ENCODE data around the gene GADD45GIP1.
"Not testable (repeated sequence)": the region's sequence is repeated elsewhere in the genome, so short reads cannot be mapped to it uniquely, and the experiment has no call there.

GADD45GIP1 gene

DNA sequence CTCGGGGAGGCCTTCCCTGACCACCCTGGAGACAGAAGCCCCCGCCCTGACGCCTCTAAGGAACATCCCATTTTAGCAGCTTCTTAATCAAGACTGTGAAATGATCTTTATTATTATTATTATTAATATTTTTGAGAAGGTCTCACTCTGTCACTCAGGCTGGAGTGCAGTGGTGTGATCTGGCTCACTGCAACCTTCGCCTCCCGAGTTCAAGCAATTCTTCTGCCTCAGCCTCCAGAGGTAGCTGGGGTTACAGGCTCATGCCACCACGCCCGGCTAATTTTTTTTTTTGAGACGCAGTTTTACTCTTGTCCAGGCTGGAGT lies 8.8 kb upstream of the GADD45GIP1 start:
- H3K4me1 ChIP-seq, result peaks cover 3% of the 10 kb centered on the region
- no peaks in the 10 kb centered on the region for H3K36me3 ChIP-seq (replicated peaks)
- H3K9me3 ChIP-seq, result no peaks in the 10 kb centered on the region
- in situ Hi-C loops (cut with MboI; ENCODE audit: low sequenced_read_pairs), result no loop called here
- no peaks in the 10 kb centered on the region for H3K27me3 ChIP-seq (ENCODE audit: low read depth)
- no peak for DNase-seq (ENCODE audit: low spot score in 2 of 2)
- peak overlapping the region; percentile 29; the same call in 1 of the 2 replicates for H3K4me3 ChIP-seq

DNA sequence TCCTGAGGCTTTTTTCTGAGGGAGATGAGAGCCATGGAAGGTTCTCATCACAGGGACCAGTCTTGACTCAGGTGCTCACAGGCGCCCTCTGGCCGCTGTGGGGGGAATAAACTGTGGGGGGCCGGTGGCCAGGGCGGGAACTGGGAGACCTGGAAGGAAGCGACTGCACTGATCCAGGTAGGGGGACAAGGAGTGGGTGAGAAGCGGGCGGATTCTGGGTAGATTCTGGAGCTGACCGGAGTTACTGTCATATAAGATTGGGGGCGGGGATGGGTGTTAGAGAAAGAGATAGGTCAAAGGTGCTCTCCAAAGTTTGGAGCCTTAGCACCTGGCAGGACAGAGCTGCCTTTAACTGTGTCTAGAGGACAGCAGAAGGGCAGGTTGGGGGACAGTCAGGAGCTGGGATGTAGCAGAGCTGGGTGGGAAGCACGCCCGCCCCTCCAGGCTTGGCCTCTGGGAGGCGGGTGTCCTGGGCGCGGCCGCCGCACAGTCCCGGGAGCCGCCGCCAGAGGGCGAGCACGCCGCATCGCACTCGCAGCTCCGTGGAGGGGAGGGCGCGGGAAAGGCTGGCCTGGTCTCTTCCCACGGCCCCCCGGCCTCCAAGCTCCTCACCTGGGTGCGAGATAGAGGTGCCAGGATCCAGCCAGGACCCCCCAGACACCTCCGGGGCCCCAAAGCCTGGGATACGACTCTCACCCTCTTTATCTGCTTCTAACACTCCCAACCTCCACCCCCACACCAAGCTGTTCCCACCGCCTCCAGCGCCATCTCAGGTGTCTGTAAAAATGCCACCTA lies 8.2 kb upstream of the GADD45GIP1 start:
- Histone ChIP-seq H3K27me3 (ENCODE audit: low read depth) (no peaks in the 10 kb centered on the region), H3K4me3 (peak overlapping the region; percentile 29), H3K9me3 (no peaks in the 10 kb centered on the region), H3K36me3 (replicated peaks) (no peaks in the 10 kb centered on the region), H3K4me1 (peaks cover 3% of the 10 kb centered on the region)
- in situ Hi-C loops (cut with MboI; ENCODE audit: low sequenced_read_pairs), result no loop called here
- peak; percentile 69 to 90 for DNase-seq (ENCODE audit: low spot score in 2 of 2)

DNA sequence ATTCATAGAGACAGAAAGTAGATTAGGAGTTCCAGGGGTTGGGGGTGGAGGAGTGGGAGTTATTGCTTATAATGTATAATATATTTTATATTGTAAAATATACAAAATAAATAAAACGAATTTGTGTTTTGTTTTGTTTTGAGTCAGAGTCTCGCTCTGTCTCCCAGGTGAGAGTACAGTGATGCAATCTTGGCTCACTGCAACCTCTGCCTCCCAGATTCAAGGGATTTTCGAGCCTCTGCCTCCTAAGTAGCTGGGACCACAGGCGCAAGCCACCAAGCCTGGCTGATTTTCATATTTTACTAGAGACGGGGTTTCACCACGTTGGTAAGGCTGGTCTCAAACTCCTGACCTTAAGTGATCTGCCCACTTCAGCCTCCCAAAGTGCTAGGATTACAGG lies 2.5 kb upstream of the GADD45GIP1 start:
- peaks cover 10% of the 10 kb centered on the region for H3K36me3 ChIP-seq (replicated peaks)
- 0 out of 2 replicates have a peak, but pooled peaks cover 4% of the 10 kb centered on the region for H3K4me1 ChIP-seq
- H3K9me3 ChIP-seq, result no peaks in the 10 kb centered on the region
- in situ Hi-C loops (cut with MboI; ENCODE audit: low sequenced_read_pairs), result no loop called here
- no peaks in the 10 kb centered on the region for H3K27me3 ChIP-seq (ENCODE audit: low read depth)
- DNase-seq (ENCODE audit: low spot score in 2 of 2), result no peak
- no peak overlapping the region for H3K4me3 ChIP-seq

DNA sequence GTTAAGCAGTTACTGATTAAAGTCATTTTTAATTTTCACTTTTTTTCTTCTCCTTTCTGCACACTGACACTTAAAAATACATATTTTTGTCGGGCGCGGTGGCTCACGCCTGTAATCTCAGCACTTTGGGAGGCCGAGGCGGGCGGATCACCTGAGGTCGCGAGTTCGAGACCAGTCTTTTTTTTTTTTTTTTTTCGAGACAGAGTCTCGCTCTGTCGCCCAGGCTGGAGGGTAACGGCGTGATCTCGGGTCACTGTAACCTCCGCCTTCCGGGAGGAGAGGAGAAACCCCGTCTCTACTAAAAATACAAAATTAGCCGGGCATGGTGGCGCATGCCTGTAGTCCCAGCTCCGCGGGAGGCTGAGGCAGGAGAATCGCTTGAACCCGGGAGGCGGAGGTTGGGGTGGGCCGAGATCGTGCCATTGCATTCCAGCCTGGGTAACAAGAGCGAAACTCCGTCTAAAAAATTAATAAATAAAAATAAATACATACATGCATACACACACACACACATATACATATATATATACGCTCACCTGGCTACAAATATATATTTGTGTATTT lies 448 bp upstream of the GADD45GIP1 start:
- H3K27me3 ChIP-seq (ENCODE audit: low read depth); in situ Hi-C loops (cut with MboI; ENCODE audit: low sequenced_read_pairs); DNase-seq (ENCODE audit: low spot score in 2 of 2); H3K9me3 ChIP-seq; H3K4me1 ChIP-seq: not testable (repeated sequence)
- Histone ChIP-seq H3K4me3 (peak overlapping the region; percentile 84), H3K36me3 (replicated peaks) (peaks cover 30% of the 10 kb centered on the region)

DNA sequence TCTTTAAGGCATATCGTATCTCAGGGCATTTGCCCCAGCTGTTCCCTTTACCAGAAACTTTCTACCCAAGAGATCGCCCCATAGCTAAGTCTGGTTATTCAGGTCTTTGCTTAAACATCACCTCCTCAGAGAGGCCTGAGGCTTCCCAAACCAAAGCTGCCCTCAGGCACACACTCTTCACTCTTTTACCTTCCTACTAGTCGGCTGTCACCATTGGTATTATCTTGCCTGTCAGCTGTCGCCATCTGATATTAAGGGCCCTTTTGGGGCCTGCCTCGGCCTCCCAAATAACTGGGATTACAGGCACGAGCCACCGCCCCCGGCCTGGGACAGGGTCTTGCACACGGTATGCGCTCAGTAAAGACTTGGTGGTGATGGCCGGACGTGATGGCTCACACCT lies 1.0 kb downstream of the GADD45GIP1 start:
- DNase-seq (ENCODE audit: low spot score in 2 of 2), result no peak
- H3K9me3 ChIP-seq, result no peaks in the 10 kb centered on the region
- in situ Hi-C loops (cut with MboI; ENCODE audit: low sequenced_read_pairs), result no loop called here
- H3K27me3 ChIP-seq (ENCODE audit: low read depth), result no peaks in the 10 kb centered on the region
- H3K4me1 ChIP-seq, result 0 out of 2 replicates have a peak, but pooled peaks cover 4% of the 10 kb centered on the region
- H3K36me3 ChIP-seq (replicated peaks), result peaks cover 45% of the 10 kb centered on the region
- H3K4me3 ChIP-seq, result peak overlapping the region; percentile 84

DNA sequence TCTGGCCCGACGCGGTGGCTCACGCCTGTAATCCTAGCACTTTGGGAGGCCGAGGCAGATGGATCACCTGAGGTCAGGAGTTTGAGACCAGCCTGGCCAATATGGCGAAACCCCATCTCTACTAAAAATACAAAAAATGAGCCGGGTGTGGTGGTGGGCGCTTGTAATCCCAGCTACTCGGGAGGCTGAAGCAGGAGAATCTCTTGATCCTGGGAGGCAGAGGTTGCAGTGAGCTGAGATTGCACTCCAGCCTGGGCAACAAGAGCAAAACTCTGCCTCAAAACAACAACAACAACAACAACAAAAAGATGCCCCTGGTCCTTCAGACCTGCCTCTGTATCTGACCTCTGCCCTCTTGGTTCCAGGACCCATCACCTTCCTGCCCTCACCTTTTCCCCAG lies 1.4 kb downstream of the GADD45GIP1 start:
- in situ Hi-C loops (cut with MboI; ENCODE audit: low sequenced_read_pairs), result not testable (repeated sequence)
- peak overlapping the region; percentile 84 for H3K4me3 ChIP-seq

DNA sequence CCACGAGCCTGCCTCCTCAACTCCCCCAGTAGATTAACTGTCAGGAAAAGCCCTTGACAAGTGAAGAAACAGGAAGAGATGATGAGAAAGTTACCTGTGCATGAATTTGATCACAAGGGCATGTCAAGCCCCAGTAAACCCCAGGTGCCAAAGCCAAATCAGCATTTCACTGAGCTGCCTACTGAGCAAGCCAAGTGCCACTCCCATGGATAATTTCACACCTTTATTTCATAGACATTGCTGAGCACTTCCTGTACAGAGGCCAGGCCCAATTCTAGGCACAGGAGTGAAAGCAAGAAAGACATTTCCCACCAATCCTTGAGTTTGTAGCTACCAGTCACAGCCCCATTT lies 2.4 kb downstream of the GADD45GIP1 start:
- no peak for DNase-seq (ENCODE audit: low spot score in 2 of 2)
- no peaks in the 10 kb centered on the region for H3K9me3 ChIP-seq
- no peaks in the 10 kb centered on the region for H3K27me3 ChIP-seq (ENCODE audit: low read depth)
- peaks cover 59% of the 10 kb centered on the region for H3K36me3 ChIP-seq (replicated peaks)
- in situ Hi-C loops (cut with MboI; ENCODE audit: low sequenced_read_pairs), result no loop called here
- 0 out of 2 replicates have a peak, but pooled peaks cover 4% of the 10 kb centered on the region for H3K4me1 ChIP-seq
- H3K4me3 ChIP-seq, result no peak overlapping the region

More for the DNA sequence above, 1.4 kb downstream of the GADD45GIP1 start:
- H3K36me3 ChIP-seq (replicated peaks), result peaks cover 49% of the 10 kb centered on the region
- DNase-seq (ENCODE audit: low spot score in 2 of 2); H3K9me3 ChIP-seq; H3K27me3 ChIP-seq (ENCODE audit: low read depth); H3K4me1 ChIP-seq: not testable (repeated sequence)

DNA sequence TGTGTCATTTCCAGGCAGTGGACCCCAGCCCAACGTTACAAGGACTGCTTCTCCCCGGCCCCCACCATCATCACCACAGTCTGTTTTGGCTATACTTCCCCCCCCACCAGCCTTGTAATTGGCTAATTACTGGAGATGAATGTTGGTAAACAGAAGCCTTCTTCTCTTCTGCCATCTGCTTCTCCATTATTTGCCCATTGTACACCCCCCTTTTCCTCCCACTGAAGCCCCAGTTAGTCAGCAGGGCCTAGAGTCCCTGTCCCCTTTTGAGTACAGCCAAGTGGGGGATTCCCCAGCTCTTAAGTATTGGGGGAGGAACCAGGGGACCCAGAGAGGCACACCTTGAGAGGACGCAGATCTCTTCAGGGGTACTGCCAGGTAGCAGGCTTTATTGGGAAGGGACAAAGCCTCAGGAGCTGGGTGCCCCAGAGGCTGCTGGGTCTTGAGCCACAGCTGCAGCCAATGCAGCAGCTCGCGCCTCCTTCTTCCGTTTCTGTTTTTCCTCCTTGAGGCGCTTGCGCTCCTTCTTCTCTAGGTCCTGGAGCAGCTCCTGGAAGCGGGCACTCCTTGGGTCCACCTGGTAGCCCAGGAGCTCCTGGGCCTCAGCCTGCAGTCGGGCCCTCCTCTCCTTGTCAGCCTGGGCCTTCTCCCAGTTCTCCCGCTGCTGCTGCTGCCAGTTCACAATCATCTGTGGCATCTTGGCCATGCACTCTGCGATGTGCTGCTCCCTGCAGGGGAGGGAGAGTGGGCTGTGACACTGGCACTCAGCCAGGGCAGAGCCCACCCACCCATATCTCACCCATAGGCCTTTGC lies 3.0 kb downstream of the GADD45GIP1 start:
- Histone ChIP-seq H3K4me1 (0 out of 2 replicates have a peak, but pooled peaks cover 4% of the 10 kb centered on the region), H3K27me3 (ENCODE audit: low read depth) (no peaks in the 10 kb centered on the region), H3K9me3 (no peaks in the 10 kb centered on the region), H3K36me3 (replicated peaks) (peaks cover 65% of the 10 kb centered on the region), H3K4me3 (no peak overlapping the region)
- no peak for DNase-seq (ENCODE audit: low spot score in 2 of 2)
- in situ Hi-C loops (cut with MboI; ENCODE audit: low sequenced_read_pairs), result no loop called here

DNA sequence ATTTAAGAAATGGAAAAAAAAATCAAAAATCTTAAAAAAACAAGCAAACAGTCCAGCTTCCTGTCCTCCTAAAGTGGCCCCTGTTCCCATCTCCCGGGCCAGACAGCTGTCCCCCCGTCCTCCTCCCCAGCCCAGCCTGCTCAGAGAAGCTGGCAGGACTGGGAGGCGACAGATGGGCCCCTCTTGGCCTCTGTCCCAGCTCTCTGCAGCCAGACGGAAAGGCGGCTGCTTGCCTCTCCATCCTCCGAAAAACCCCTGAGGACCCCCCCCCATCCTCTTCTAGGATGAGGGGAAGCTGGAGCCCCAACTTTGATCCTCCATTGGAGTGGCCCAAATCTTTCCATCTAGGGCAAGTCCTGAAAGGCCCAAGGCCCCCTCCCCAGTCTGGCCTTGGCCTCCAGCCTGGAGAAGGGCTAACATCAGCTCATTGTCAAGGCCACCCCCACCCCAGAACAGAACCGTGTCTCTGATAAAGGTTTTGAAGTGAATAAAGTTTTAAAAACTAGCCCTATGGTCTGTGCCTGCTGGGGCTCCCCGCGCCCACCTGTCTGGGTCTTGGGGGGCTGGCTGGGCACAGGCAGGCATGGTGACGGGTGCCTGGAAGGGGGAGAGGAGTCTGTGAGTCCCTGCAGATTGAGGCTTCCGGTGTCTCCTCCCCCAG lies 3.8 kb downstream of the GADD45GIP1 start:
- H3K4me3 ChIP-seq, result no peak overlapping the region
- no peaks in the 10 kb centered on the region for H3K9me3 ChIP-seq
- H3K4me1 ChIP-seq, result 0 out of 2 replicates have a peak, but pooled peaks cover 4% of the 10 kb centered on the region
- H3K27me3 ChIP-seq (ENCODE audit: low read depth), result no peaks in the 10 kb centered on the region
- H3K36me3 ChIP-seq (replicated peaks), result peaks cover 72% of the 10 kb centered on the region
- no peak for DNase-seq (ENCODE audit: low spot score in 2 of 2)
- in situ Hi-C loops (cut with MboI; ENCODE audit: low sequenced_read_pairs), result no loop called here

DNA sequence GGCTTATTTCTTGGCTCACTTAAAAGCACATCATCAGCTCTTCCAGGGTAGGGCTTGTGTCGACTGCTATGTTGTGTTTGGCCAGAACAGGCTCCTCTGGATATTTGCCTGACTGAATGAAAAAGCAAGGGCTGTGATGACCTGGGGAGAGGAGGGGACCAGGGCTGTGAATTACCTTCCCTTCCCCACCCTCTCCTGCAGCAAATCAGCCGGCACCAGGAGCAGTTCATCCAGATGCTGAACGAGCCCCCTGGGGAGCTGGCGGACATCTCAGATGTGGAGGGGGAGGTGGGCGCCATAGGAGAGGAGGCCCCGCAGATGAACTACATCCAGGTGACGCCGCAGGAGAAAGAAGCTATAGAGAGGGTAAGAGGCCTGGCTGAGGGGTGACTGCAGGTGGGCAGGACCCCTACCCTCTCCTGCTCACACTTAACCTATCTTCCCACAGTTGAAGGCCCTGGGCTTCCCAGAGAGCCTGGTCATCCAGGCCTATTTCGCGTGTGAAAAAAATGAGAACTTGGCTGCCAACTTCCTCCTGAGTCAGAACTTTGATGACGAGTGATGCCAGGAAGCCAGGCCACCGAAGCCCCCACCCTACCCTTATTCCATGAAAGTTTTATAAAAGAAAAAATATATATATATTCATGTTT lies 4.4 kb downstream of the GADD45GIP1 start:
- no peak overlapping the region for H3K4me3 ChIP-seq
- no peaks in the 10 kb centered on the region for H3K9me3 ChIP-seq
- DNase-seq (ENCODE audit: low spot score in 2 of 2), result no peak
- 0 out of 2 replicates have a peak, but pooled peaks cover 4% of the 10 kb centered on the region for H3K4me1 ChIP-seq
- in situ Hi-C loops (cut with MboI; ENCODE audit: low sequenced_read_pairs), result no loop called here
- peaks cover 78% of the 10 kb centered on the region for H3K36me3 ChIP-seq (replicated peaks)
- no peaks in the 10 kb centered on the region for H3K27me3 ChIP-seq (ENCODE audit: low read depth)

DNA sequence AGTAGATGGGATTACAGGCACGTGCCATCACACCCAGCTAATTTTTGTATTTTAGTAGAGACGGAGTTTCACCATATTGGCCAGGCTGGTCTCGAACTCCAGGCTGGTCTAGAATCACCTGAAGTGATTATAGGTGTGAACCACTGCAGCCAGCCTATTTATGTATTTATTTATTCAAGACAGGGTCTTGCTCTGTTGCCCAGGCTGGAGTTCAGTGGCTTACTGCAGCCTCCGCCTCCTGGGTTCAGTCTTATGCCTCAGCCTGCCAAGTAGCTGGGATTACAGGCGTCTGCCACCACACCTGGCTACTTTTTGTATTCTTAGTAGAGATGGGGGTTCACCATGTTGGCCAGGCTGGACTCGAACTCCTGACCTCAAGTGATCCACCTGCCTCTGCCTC lies 5.0 kb downstream of the GADD45GIP1 start:
- H3K27me3 ChIP-seq (ENCODE audit: low read depth); H3K9me3 ChIP-seq; H3K4me3 ChIP-seq; DNase-seq (ENCODE audit: low spot score in 2 of 2); in situ Hi-C loops (cut with MboI; ENCODE audit: low sequenced_read_pairs); H3K4me1 ChIP-seq: not testable (repeated sequence)
- H3K36me3 ChIP-seq (replicated peaks), result peaks cover 82% of the 10 kb centered on the region

DNA sequence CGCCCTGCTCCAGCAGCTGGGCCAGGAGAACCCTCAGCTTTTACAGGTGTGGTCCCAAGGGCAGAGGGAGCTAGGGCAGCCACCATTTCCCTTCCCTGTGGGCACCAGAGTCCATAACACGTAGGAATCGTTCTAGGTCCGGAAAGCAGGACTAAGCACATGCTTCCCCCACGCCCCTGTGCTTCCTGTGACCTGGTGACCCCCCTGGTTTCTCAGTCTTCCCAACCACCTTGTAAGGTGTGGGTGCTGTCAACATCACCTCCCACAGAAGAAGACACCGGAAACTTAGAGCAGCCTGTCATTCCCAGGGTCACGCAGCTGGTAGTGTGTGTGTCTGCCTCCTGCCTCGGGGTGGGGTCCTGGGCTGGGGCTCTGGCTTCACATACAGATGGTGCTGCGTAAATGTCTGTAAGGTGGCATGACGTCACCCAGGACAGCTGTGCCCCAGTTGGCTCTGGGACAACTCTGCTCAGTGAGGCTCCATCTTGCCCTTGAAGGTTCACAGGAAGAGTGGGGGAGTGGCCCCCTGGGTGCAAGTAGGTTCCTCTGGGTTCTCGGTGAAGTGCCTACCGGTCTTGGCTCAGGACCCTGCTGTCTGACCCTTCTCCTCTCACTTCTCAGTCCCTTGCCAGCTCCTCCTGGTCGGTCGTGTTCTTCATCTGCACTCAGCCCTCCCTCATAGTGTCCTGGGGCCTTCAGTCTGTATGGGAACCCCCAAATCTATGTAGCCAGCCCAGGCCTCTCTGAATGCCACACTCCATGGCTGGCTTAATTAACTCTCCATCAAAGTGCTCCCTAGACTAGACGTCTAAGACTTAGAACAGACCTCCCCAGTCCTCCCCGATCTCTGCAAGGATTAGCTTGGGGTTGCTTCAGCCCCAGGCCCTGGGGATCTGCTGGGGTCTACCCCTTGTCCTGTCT lies 7.4 kb downstream of the GADD45GIP1 start:
- Histone ChIP-seq H3K27me3 (ENCODE audit: low read depth) (no peaks in the 10 kb centered on the region), H3K9me3 (no peaks in the 10 kb centered on the region), H3K4me3 (no peak overlapping the region), H3K4me1 (0 out of 2 replicates have a peak, but pooled peaks cover 3% of the 10 kb centered on the region), H3K36me3 (replicated peaks) (peaks cover 82% of the 10 kb centered on the region)
- no peak for DNase-seq (ENCODE audit: low spot score in 2 of 2)
- in situ Hi-C loops (cut with MboI; ENCODE audit: low sequenced_read_pairs), result no loop called here

All from HAP-1 (cell line).